ENCODE measurements around the gene KCNAB1. TPM values are rescaled to one million over a fixed set of nuclear protein-coding genes. Genes with fewer than 3 reads are reported as not detected.

KCNAB1 gene
- total and polyA plus RNA-seq, 2 donors (not counting 1 experiment from before 2014, with no cell fraction given) = not detected

DNA sequence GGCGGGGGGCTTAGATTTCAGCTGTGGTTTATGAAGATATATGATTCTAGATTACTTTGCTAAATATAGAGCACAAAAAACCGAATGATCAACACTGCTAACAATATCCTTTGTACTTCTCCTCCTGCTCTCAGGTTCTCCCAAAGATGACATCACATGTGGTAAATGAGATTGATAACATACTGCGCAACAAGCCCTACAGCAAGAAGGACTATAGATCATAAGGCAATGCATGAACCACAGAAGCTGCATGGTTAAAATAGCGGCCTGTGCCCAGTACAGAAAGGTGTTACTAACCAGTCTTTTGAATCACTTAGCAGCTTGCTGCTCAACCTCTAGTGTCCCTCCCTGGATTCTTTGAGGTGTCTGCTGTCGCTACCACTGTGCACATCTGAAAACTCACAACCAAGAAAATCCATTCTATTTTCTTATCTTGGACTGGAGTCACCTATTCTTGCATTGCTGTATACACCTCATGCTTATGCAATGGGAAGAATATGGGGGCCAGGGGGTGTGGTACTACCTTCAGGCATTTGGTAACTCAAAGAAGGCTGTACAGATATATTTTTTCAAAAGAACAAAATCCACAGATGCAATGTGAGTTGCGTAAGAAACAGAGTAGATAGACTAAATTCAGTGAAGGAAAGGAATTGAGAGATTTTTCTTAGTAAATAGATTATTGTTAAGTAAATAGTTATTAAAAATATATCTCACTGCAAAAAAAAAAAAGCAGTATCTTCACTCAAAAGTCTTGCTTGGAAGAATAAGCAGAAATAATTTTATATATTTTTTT lies 416.3 kb downstream of the KCNAB1 start:
- no peaks in the 10 kb centered on the region for H3K4me1 Mint-ChIP-seq
- DNase-seq = no peak
- Histone ChIP-seq H3K4me1 (ENCODE audit: control insufficient read depth in 2 of 2, insufficient read depth in 2 of 2, low read length in 2 of 2) (no peaks in the 10 kb centered on the region), H3K4me3 (ENCODE audit: control extremely low read depth in 1 of 5, extremely low read depth in 1 of 5, insufficient read depth in 1 of 5, low read depth in 2 of 5, low read length in 4 of 5) (no peak overlapping the region), H3K9ac (ENCODE audit: low read length) (no peak overlapping the region), H4K20me1 (ENCODE audit: control insufficient read depth, insufficient read depth, low read length, poor library complexity, severe bottlenecking) (no peaks in the 10 kb centered on the region), H3K4me2 (replicated peaks; ENCODE audit: low read depth, low read length, poor library complexity, severe bottlenecking) (no peak overlapping the region), H2AFZ (ENCODE audit: insufficient read depth, low read depth, low read length, poor library complexity, severe bottlenecking) (no peak overlapping the region), H3K79me2 (ENCODE audit: control insufficient read depth, insufficient read depth, low read length) (no peaks in the 10 kb centered on the region), H3K36me3 (replicated peaks in 1 of 2; ENCODE audit: control extremely low read depth in 1 of 2, control insufficient read depth in 1 of 2, extremely low read depth in 1 of 2, insufficient read depth in 2 of 2, low read length in 1 of 2) (peaks cover 7% of the 10 kb centered on the region in 2 experiments), H3K9me3 (ENCODE audit: control extremely low read depth in 1 of 3, control insufficient read depth in 2 of 3, insufficient read depth in 1 of 3, low read length in 2 of 3) (no peaks in the 10 kb centered on the region), H3K27me3 (replicated peaks in 1 of 4; ENCODE audit: control extremely low read depth in 1 of 4, control insufficient read depth in 3 of 4, insufficient read depth in 4 of 4, low read length in 3 of 4) (no peaks in the 10 kb centered on the region), H3K27ac (ENCODE audit: low read length in 2 of 2) (no peak overlapping the region)
- H3K27ac Mint-ChIP-seq = no peak overlapping the region
- ChIA-PET CTCF (interaction anchor here (1.0 to 1.8 kb wide), 3 partner anchors 26 to 540 kb away, joined by 3 to 6 read pairs (median 3); no protein-coding TSS in a partner anchor), POLR2A (no interaction called here)
- no peak for ATAC-seq (ENCODE audit: low read depth)
- intact Hi-C loops (cut with micrococcal nuclease) = no loop called here
- H3K9me3 Mint-ChIP-seq (ENCODE audit: insufficient read depth) = no peaks in the 10 kb centered on the region
- TF ChIP-seq EZH2 (IDR thresholded peaks at IDR 0.05; ENCODE audit: borderline replicate concordance, insufficient read depth, low read depth, low read length, poor library complexity, severe bottlenecking) = no peak
- TF ChIP-seq, protein P1, sequence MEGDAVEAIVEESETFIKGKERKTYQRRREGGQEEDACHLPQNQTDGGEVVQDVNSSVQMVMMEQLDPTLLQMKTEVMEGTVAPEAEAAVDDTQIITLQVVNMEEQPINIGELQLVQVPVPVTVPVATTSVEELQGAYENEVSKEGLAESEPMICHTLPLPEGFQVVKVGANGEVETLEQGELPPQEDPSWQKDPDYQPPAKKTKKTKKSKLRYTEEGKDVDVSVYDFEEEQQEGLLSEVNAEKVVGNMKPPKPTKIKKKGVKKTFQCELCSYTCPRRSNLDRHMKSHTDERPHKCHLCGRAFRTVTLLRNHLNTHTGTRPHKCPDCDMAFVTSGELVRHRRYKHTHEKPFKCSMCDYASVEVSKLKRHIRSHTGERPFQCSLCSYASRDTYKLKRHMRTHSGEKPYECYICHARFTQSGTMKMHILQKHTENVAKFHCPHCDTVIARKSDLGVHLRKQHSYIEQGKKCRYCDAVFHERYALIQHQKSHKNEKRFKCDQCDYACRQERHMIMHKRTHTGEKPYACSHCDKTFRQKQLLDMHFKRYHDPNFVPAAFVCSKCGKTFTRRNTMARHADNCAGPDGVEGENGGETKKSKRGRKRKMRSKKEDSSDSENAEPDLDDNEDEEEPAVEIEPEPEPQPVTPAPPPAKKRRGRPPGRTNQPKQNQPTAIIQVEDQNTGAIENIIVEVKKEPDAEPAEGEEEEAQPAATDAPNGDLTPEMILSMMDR (IDR thresholded peaks at IDR 0.05) = no peak
- H3K27me3 Mint-ChIP-seq = no peaks in the 10 kb centered on the region
- no peak overlapping the region for H3K4me3 Mint-ChIP-seq
- 95% methylated on average over 2 of the region's 6 CpGs for WGBS (ENCODE audit: insufficient coverage)

DNA sequence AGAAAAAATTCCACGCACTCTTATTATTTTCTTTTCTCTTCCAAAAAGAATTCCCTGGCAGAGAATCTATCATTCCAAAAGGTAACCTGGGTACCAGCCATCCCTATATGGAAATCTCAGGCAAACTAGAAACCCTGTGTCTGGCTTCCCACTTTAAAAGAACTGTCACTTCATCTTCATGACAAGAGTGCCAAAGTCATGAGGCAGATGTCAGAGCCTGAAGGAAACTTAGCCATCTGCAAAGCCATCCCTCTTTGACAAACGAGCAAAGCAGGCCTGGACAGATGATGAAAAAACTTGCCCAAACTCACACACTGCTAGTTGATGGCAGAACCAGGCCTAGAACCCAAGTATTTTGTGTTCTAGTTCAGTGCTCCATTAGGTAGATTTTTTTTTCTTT lies 418.7 kb downstream of the KCNAB1 start:
- no peak overlapping the region for H3K4me3 Mint-ChIP-seq
- Histone ChIP-seq H3K9me3 (ENCODE audit: control extremely low read depth in 1 of 3, control insufficient read depth in 2 of 3, insufficient read depth in 1 of 3, low read length in 2 of 3) (no peaks in the 10 kb centered on the region), H3K4me3 (ENCODE audit: control extremely low read depth in 1 of 5, extremely low read depth in 1 of 5, insufficient read depth in 1 of 5, low read depth in 2 of 5, low read length in 4 of 5) (no peak overlapping the region), H4K20me1 (ENCODE audit: control insufficient read depth, insufficient read depth, low read length, poor library complexity, severe bottlenecking) (no peaks in the 10 kb centered on the region), H3K36me3 (replicated peaks in 1 of 2; ENCODE audit: control extremely low read depth in 1 of 2, control insufficient read depth in 1 of 2, extremely low read depth in 1 of 2, insufficient read depth in 2 of 2, low read length in 1 of 2) (peaks cover 14 to 30% of the 10 kb centered on the region in 2 experiments), H3K27me3 (replicated peaks in 1 of 4; ENCODE audit: control extremely low read depth in 1 of 4, control insufficient read depth in 3 of 4, insufficient read depth in 4 of 4, low read length in 3 of 4) (no peaks in the 10 kb centered on the region), H2AFZ (ENCODE audit: insufficient read depth, low read depth, low read length, poor library complexity, severe bottlenecking) (no peak overlapping the region), H3K4me2 (replicated peaks; ENCODE audit: low read depth, low read length, poor library complexity, severe bottlenecking) (no peak overlapping the region), H3K4me1 (ENCODE audit: control insufficient read depth in 2 of 2, insufficient read depth in 2 of 2, low read length in 2 of 2) (no peaks in the 10 kb centered on the region), H3K27ac (ENCODE audit: low read length in 2 of 2) (no peak overlapping the region), H3K9ac (ENCODE audit: low read length) (no peak overlapping the region), H3K79me2 (ENCODE audit: control insufficient read depth, insufficient read depth, low read length) (no peaks in the 10 kb centered on the region)
- ChIA-PET POLR2A (no interaction called here), CTCF (interaction anchor here (1.3 to 6.8 kb wide), 2 partner anchors 14 to 388 kb away, joined by 3 to 58 read pairs; no protein-coding TSS in a partner anchor)
- ATAC-seq (ENCODE audit: low read depth) (no peak), DNase-seq (no peak)
- no peaks in the 10 kb centered on the region for H3K27me3 Mint-ChIP-seq
- H3K27ac Mint-ChIP-seq = no peak overlapping the region
- H3K9me3 Mint-ChIP-seq (ENCODE audit: insufficient read depth) = no peaks in the 10 kb centered on the region
- H3K4me1 Mint-ChIP-seq = no peaks in the 10 kb centered on the region
- intact Hi-C loops (cut with micrococcal nuclease) = no loop called here
- WGBS (ENCODE audit: insufficient coverage) = no CpG with 5 or more reads among the region's 2 CpGs
- TF ChIP-seq EZH2 (IDR thresholded peaks at IDR 0.05; ENCODE audit: borderline replicate concordance, insufficient read depth, low read depth, low read length, poor library complexity, severe bottlenecking) = no peak
- TF ChIP-seq, protein P1 (IDR thresholded peaks at IDR 0.05) = no peak

Data from B cell (primary cell).